Endodermal cell (in vitro differentiated cells): ENCODE data around the gene ASAP3. TPM values are rescaled to one million over a fixed set of nuclear protein-coding genes. Genes with fewer than 3 reads are reported as not detected.

Source experiments
- DNase-seq: peaks from one replicate; pipeline ENCODE4 v3.0.0-alpha.2; 2017
- H3K27ac ChIP-seq: 2 replicates; pipeline ENCODE4 v1.5.1; 2013; ENCODE audit warnings: mild to moderate bottlenecking, low read depth, low read length, moderate library complexity
- H3K27me3 ChIP-seq: 2 replicates; pipeline ENCODE4 v1.6.1; 2013; ENCODE audit warnings: mild to moderate bottlenecking, low read length, moderate library complexity; ENCODE audit not compliant: insufficient read depth, control insufficient read depth, poor library complexity, severe bottlenecking
- H3K36me3 ChIP-seq: 2 replicates; pipeline ENCODE4 v1.7.0; 2013; ENCODE audit warnings: mild to moderate bottlenecking, low read length, moderate library complexity; ENCODE audit not compliant: control insufficient read depth, insufficient read depth
- H3K4me1 ChIP-seq: one replicate; pipeline ENCODE4 v1.7.0; 2013; ENCODE audit warnings: low read length; ENCODE audit not compliant: control insufficient read depth, insufficient read depth
- H3K4me3 ChIP-seq: 2 replicates; pipeline ENCODE4 v1.5.1; 2013; ENCODE audit warnings: mild to moderate bottlenecking, low read length, moderate library complexity
- H3K9ac ChIP-seq: 2 replicates; pipeline ENCODE4 v1.6.1; 2013; ENCODE audit warnings: mild to moderate bottlenecking, low read length, moderate library complexity; ENCODE audit not compliant: poor library complexity, severe bottlenecking; ENCODE audit errors: extremely low read depth
- H3K9me3 ChIP-seq: 2 replicates; pipeline ENCODE4 v1.6.1; 2013; ENCODE audit warnings: mild to moderate bottlenecking, low read length, moderate library complexity; ENCODE audit not compliant: control insufficient read depth
- H3K27ac Mint-ChIP-seq: 2 replicates; pipeline ENCODE4 v1.8.0; 2020; ENCODE audit warnings: mixed read lengths
- H3K27me3 Mint-ChIP-seq: 2 replicates; pipeline ENCODE4 v1.8.0; 2021; ENCODE audit warnings: mild to moderate bottlenecking, mixed read lengths; ENCODE audit not compliant: insufficient read depth
- H3K36me3 Mint-ChIP-seq: 2 replicates; pipeline ENCODE4 v1.8.0; 2020; ENCODE audit warnings: low read depth, mixed read lengths
- H3K4me1 Mint-ChIP-seq: 2 replicates; pipeline ENCODE4 v1.8.0; 2020; ENCODE audit warnings: mixed read lengths
- H3K4me3 Mint-ChIP-seq: 2 replicates; pipeline ENCODE4 v1.8.0; 2020; ENCODE audit warnings: mild to moderate bottlenecking, moderate library complexity, mixed read lengths
- H3K9me3 Mint-ChIP-seq: 2 replicates; pipeline ENCODE4 v1.8.0; 2020; ENCODE audit warnings: mild to moderate bottlenecking, mixed read lengths
- CTCF ChIP-seq: fragments of 200-600 bp; sonication (generic); conservative IDR thresholded peaks from 2 replicates; pipeline ENCODE4 v1.5.0; 2021; ENCODE audit warnings: antibody characterized with exemption, mild to moderate bottlenecking
- WGBS, 2 experiments: methylation state at CpG; one replicate each; pipeline versions ENCODE4 v1.1.5 to v1.1.7; 2013; ENCODE audit warnings: missing lambda C conversion rate in 2 of 2, mixed read lengths in 1 of 2; ENCODE audit not compliant: insufficient coverage in 1 of 2, insufficient read length in 1 of 2; 5-methylcytosine and 5-hydroxymethylcytosine counted together
- total RNA-seq, 2 donors: library from RNA; stranded (reverse); fragmentation: NEBNext Ultra II Directional in 1 of 2; extraction: Animal tissue kit (Norgen Biotek cat#: 25700) in 1 of 2; gene quantifications; 2 replicates in 1 of 2; 3 replicates in 1 of 2; pipeline ENCODE4 v1.2.1, GENCODE V29; 2021

The ASAP3 gene
- total RNA-seq, 2 donors from 2014 or later: 78.7 to 91.0 TPM

GRCh38 chr1:23448846-23449245 is 35.1 kb downstream of the ASAP3 start:
- no peak for TF ChIP-seq CTCF
- no peaks in the 10 kb centered on the region for H3K27me3 Mint-ChIP-seq
- H3K27ac ChIP-seq: no peak overlapping the region
- no peaks in the 10 kb centered on the region for H3K4me1 ChIP-seq
- H3K27me3 ChIP-seq: no peaks in the 10 kb centered on the region
- H3K9me3 Mint-ChIP-seq: no peaks in the 10 kb centered on the region
- H3K36me3 ChIP-seq: peaks cover 57% of the 10 kb centered on the region
- no peak overlapping the region for H3K4me3 Mint-ChIP-seq
- H3K9me3 ChIP-seq: no peaks in the 10 kb centered on the region
- no peaks in the 10 kb centered on the region for H3K4me1 Mint-ChIP-seq
- no peak overlapping the region for H3K9ac ChIP-seq
- peaks cover 51% of the 10 kb centered on the region for H3K36me3 Mint-ChIP-seq
- 94 to 100% methylated on average over 1 of the region's 1 CpG for WGBS, 2 experiments
- no peak for DNase-seq
- H3K4me3 ChIP-seq: no peak overlapping the region
- no peak overlapping the region for H3K27ac Mint-ChIP-seq

- no peak overlapping the region for H3K4me3 Mint-ChIP-seq
Observed at GRCh38 chr1:23446661-23447310, 37.2 kb downstream of the ASAP3 start.

GRCh38 chr1:23444596-23445390 is 39.2 kb downstream of the ASAP3 start:
- Mint-ChIP-seq H3K9me3 (no peaks in the 10 kb centered on the region), H3K4me1 (no peaks in the 10 kb centered on the region), H3K4me3 (no peak overlapping the region), H3K27me3 (no peaks in the 10 kb centered on the region), H3K27ac (no peak overlapping the region), H3K36me3 (peaks cover 53% of the 10 kb centered on the region)
- Histone ChIP-seq H3K9ac (no peak overlapping the region), H3K9me3 (no peaks in the 10 kb centered on the region), H3K27ac (no peak overlapping the region), H3K27me3 (no peaks in the 10 kb centered on the region), H3K4me3 (no peak overlapping the region), H3K36me3 (peaks cover 47% of the 10 kb centered on the region), H3K4me1 (no peaks in the 10 kb centered on the region)
- no peak for TF ChIP-seq CTCF
- 92 to 93% methylated on average over 3 to 4 of the region's 4 CpGs for WGBS, 2 experiments
- DNase-seq: no peak

More at GRCh38 chr1:23446661-23447310, 37.2 kb downstream of the ASAP3 start:
- no peak for DNase-seq
- H3K27ac Mint-ChIP-seq: no peak overlapping the region
- peaks cover 49% of the 10 kb centered on the region for H3K36me3 ChIP-seq
- H3K4me1 Mint-ChIP-seq: no peaks in the 10 kb centered on the region
- 94 to 96% methylated on average over 7 to 8 of the region's 8 CpGs for WGBS, 2 experiments
- TF ChIP-seq CTCF: no peak
- no peaks in the 10 kb centered on the region for H3K9me3 Mint-ChIP-seq
- no peaks in the 10 kb centered on the region for H3K27me3 ChIP-seq
- no peak overlapping the region for H3K4me3 ChIP-seq
- H3K4me1 ChIP-seq: no peaks in the 10 kb centered on the region
- no peaks in the 10 kb centered on the region for H3K27me3 Mint-ChIP-seq
- no peak overlapping the region for H3K9ac ChIP-seq
- peaks cover 54% of the 10 kb centered on the region for H3K36me3 Mint-ChIP-seq
- H3K27ac ChIP-seq: no peak overlapping the region
- no peaks in the 10 kb centered on the region for H3K9me3 ChIP-seq
